ENCODE results near the gene ADORA2A. TPM values are rescaled to one million over a fixed set of nuclear protein-coding genes. Genes with fewer than 3 reads are reported as not detected.

The ADORA2A gene
- total RNA-seq, 1 experiment from 2014 or later = 7.6 TPM

DNA sequence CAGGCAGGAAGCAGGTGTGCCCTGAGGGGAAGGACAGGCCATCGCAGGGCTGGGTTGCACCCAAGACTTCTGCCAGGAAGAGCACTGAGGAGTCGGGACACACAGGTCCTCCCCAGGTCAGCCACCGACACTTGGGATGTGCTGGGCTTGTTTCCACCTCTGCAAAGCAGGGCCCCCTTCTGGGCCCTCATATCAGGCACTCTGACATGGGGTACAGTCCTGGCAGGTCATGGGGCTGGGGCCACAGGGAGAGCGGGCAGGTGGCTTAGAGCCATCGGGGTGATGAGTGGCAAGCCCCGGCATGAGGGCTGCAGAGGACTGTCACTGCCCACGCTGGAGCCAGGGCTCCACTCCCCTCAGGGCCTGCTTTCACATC lies 7.9 kb upstream of the ADORA2A start:
- H3K9me3 Mint-ChIP-seq = no peaks in the 10 kb centered on the region
- H3K4me3 Mint-ChIP-seq = no peak overlapping the region
- ATAC-seq (no peak), DNase-seq (ENCODE audit: low spot score) (no peak)
- H3K4me1 Mint-ChIP-seq = peaks cover 18% of the 10 kb centered on the region
- POLR2A ChIA-PET = no interaction called here
- H3K27me3 Mint-ChIP-seq (ENCODE audit: low read depth) = peaks cover 1% of the 10 kb centered on the region
- peaks cover 8% of the 10 kb centered on the region for H3K36me3 Mint-ChIP-seq
- peak overlapping the region; percentile 78 for H3K27ac Mint-ChIP-seq
- TF ChIP-seq EMX1 (CRISPR knock-in tag; IDR thresholded peaks at IDR 0.05) = no peak
- no peak for TF ChIP-seq GTF2I (CRISPR knock-in tag; conservative IDR thresholded peaks at IDR 0.05)
- TF ChIP-seq FOXJ3 (CRISPR knock-in tag; IDR thresholded peaks at IDR 0.05; ENCODE audit: borderline replicate concordance) = no peak
- TF ChIP-seq, protein P1, sequence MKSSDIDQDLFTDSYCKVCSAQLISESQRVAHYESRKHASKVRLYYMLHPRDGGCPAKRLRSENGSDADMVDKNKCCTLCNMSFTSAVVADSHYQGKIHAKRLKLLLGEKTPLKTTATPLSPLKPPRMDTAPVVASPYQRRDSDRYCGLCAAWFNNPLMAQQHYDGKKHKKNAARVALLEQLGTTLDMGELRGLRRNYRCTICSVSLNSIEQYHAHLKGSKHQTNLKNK (CRISPR knock-in tag; IDR thresholded peaks at IDR 0.05) = no peak
- TF ChIP-seq ZNF138 (CRISPR knock-in tag; conservative IDR thresholded peaks at IDR 0.05) = no peak
- TF ChIP-seq, protein P2, sequence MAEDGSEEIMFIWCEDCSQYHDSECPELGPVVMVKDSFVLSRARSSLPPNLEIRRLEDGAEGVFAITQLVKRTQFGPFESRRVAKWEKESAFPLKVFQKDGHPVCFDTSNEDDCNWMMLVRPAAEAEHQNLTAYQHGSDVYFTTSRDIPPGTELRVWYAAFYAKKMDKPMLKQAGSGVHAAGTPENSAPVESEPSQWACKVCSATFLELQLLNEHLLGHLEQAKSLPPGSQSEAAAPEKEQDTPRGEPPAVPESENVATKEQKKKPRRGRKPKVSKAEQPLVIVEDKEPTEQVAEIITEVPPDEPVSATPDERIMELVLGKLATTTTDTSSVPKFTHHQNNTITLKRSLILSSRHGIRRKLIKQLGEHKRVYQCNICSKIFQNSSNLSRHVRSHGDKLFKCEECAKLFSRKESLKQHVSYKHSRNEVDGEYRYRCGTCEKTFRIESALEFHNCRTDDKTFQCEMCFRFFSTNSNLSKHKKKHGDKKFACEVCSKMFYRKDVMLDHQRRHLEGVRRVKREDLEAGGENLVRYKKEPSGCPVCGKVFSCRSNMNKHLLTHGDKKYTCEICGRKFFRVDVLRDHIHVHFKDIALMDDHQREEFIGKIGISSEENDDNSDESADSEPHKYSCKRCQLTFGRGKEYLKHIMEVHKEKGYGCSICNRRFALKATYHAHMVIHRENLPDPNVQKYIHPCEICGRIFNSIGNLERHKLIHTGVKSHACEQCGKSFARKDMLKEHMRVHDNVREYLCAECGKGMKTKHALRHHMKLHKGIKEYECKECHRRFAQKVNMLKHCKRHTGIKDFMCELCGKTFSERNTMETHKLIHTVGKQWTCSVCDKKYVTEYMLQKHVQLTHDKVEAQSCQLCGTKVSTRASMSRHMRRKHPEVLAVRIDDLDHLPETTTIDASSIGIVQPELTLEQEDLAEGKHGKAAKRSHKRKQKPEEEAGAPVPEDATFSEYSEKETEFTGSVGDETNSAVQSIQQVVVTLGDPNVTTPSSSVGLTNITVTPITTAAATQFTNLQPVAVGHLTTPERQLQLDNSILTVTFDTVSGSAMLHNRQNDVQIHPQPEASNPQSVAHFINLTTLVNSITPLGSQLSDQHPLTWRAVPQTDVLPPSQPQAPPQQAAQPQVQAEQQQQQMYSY (CRISPR knock-in tag; IDR thresholded peaks at IDR 0.05) = no peak
- no peak for TF ChIP-seq RORB (CRISPR knock-in tag; IDR thresholded peaks at IDR 0.05)
- no peak for TF ChIP-seq NR2C2 (CRISPR knock-in tag; IDR thresholded peaks at IDR 0.05)
- TF ChIP-seq GABPB1 (CRISPR knock-in tag; IDR thresholded peaks at IDR 0.05) = no peak
- CTCF ChIA-PET = interaction anchor here (1.3 to 14.0 kb wide), 8 partner anchors 7 to 263 kb away, joined by 3 to 271 read pairs (median 27); no protein-coding TSS in a partner anchor

DNA sequence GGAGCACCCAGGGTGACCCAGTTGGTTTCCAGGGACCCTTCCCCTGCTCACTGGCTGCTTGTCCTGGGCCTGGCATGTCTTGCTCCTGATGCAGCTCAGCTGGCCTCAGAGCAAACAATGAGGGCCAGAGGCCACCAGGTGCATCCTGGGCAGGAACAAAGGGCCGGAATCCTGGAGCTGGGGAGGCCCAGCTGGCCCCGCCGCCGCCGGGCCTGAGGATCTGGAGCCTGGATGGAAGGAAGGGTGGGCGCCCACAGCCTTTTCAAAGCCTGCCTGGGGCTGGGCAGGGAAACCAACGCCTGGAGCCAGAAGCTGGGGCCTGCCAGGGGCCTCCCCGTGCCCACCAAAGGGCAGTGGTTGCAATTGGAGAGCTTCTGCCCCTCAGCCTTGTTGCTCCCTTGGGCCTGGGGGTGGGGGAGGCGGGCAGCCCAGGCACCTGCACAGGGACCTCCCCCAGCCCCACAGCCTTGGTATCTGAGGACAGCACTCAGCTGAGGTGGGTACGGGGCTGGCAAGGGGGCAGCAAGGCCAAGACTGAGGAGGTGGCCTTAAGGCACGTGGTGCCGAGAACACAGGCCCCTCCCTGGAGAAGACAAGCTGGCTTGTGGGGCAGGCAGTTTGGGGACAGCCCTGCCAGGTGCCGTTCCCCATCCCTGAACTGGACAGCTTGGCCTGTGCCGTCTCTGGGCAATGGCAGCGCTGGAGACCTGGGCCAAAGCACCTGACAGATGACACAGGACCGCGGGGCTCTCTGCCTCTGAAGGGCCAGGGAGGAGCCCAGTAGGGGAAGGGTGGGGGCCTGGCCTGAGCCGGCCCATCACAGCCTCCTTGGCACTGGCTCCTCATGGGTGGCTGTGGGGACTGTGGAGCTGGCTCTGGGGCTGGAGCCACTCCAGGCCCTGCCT lies 7.1 kb upstream of the ADORA2A start:
- TF ChIP-seq CBFB (CRISPR knock-in tag; IDR thresholded peaks at IDR 0.05; ENCODE audit: low read depth) (no peak), ZBTB21 (CRISPR knock-in tag; IDR thresholded peaks at IDR 0.05; ENCODE audit: borderline replicate concordance) (no peak), NFE2L1 (CRISPR knock-in tag; IDR thresholded peaks at IDR 0.05) (no peak)
- TF ChIP-seq, protein P2 (CRISPR knock-in tag; IDR thresholded peaks at IDR 0.05) = peak; percentile 38; the same call in 1 of the 2 replicates
- no peak overlapping the region for H3K4me3 Mint-ChIP-seq
- H3K36me3 Mint-ChIP-seq = peaks cover under 1% of the 10 kb centered on the region; the same call in 1 of the 2 replicates
- H3K9me3 Mint-ChIP-seq = no peaks in the 10 kb centered on the region
- peak overlapping the region; percentile 78; the same call in 1 of the 2 replicates for H3K27ac Mint-ChIP-seq
- DNase-seq (ENCODE audit: low spot score) (no peak), ATAC-seq (no peak)
- H3K27me3 Mint-ChIP-seq (ENCODE audit: low read depth) = peaks cover 8% of the 10 kb centered on the region
- CTCF ChIA-PET = interaction anchor here (1.0 to 14.0 kb wide), 17 partner anchors 8 to 231 kb away, joined by 3 to 271 read pairs (median 9); partner anchors contain the start of genes GGT1 and GUCD1
- POLR2A ChIA-PET = no interaction called here
- H3K4me1 Mint-ChIP-seq = peaks cover 19% of the 10 kb centered on the region

- Mint-ChIP-seq H3K4me3 (no peak overlapping the region), H3K4me1 (peaks cover 22% of the 10 kb centered on the region), H3K27ac (no peak overlapping the region; the same call in 1 of the 2 replicates), H3K9me3 (no peaks in the 10 kb centered on the region), H3K27me3 (ENCODE audit: low read depth) (peaks cover 14% of the 10 kb centered on the region), H3K36me3 (no peaks in the 10 kb centered on the region)
- ATAC-seq = no peak
- ChIA-PET CTCF (interaction anchor here (1.0 to 14.0 kb wide), 42 partner anchors 9 to 352 kb away, joined by 3 to 271 read pairs (median 6); partner anchors contain the start of genes GGT1, GUCD1 and SPECC1L), POLR2A (interaction anchor here (1.4 kb wide), 1 partner anchor 25 kb away, joined by 4 read pairs; no protein-coding TSS in a partner anchor)
- DNase-seq (ENCODE audit: low spot score) = no peak
- TF ChIP-seq MLX (CRISPR knock-in tag; IDR thresholded peaks at IDR 0.05) = no peak
- no peak for TF ChIP-seq ZNF232 (CRISPR knock-in tag; IDR thresholded peaks at IDR 0.05)
- no peak for TF ChIP-seq ZNF317 (CRISPR knock-in tag; IDR thresholded peaks at IDR 0.05; ENCODE audit: borderline replicate concordance, low read depth)
- TF ChIP-seq ZNF532 (CRISPR knock-in tag; IDR thresholded peaks at IDR 0.05; ENCODE audit: borderline replicate concordance) = no peak
- no peak for TF ChIP-seq NFYB (CRISPR knock-in tag; conservative IDR thresholded peaks at IDR 0.05; ENCODE audit: low read depth)
- TF ChIP-seq TEAD1 (CRISPR knock-in tag; IDR thresholded peaks at IDR 0.05) = no peak
Observed at GRCh38 chr22:24420977-24421343, 6.4 kb upstream of the ADORA2A start.

All from WTC11 (cell line).